Muscle layer of duodenum (tissue), 2 donors: ENCODE results near the gene DAZAP2.
"Not testable (repeated sequence)": the region's sequence is repeated elsewhere in the genome, so short reads cannot be mapped to it uniquely, and the experiment has no call there.

Experiments
- H3K27ac ChIP-seq: one replicate; pipeline ENCODE4 v1.7.0; 2013; ENCODE audit warnings: mild to moderate bottlenecking, low read length
- H3K27me3 ChIP-seq: one replicate; pipeline ENCODE4 v1.7.0; 2013; ENCODE audit warnings: low read depth, mild to moderate bottlenecking, control low read depth, low read length
- H3K36me3 ChIP-seq, 2 donors: one replicate each; pipeline ENCODE4 v1.7.0; 2013; ENCODE audit warnings: low read length in 2 of 2, control low read depth in 1 of 2, mild to moderate bottlenecking in 1 of 2; ENCODE audit not compliant: insufficient read depth in 2 of 2, control insufficient read depth in 1 of 2
- H3K4me1 ChIP-seq, 2 donors: one replicate each; pipeline ENCODE4 v1.7.0; 2013; ENCODE audit warnings: low read length in 2 of 2, mild to moderate bottlenecking in 2 of 2, control low read depth in 1 of 2, moderate library complexity in 1 of 2; ENCODE audit not compliant: insufficient read depth in 2 of 2, control insufficient read depth in 1 of 2
- H3K4me3 ChIP-seq, 2 donors: one replicate each; pipeline ENCODE4 v1.7.0; 2013; ENCODE audit warnings: low read length in 2 of 2, low read depth in 1 of 2, mild to moderate bottlenecking in 1 of 2
- H3K9me3 ChIP-seq, 2 donors: one replicate each; pipeline ENCODE4 v1.7.0; 2013; ENCODE audit warnings: low read length in 2 of 2, control low read depth in 1 of 2, mild to moderate bottlenecking in 1 of 2; ENCODE audit not compliant: control insufficient read depth in 1 of 2
- donor health status: healthy.

The DAZAP2 gene

GRCh38 chr12:51262758-51263177, 24.1 kb downstream of the DAZAP2 start:
- no peak overlapping the region for H3K27ac ChIP-seq
- no peaks in the 10 kb centered on the region for H3K4me1 ChIP-seq
- H3K9me3 ChIP-seq, result no peaks in the 10 kb centered on the region
- no peaks in the 10 kb centered on the region for H3K36me3 ChIP-seq
- no peak overlapping the region for H3K4me3 ChIP-seq
- no peaks in the 10 kb centered on the region for H3K27me3 ChIP-seq

GRCh38 chr12:51263341-51263740, 24.7 kb downstream of the DAZAP2 start:
- Histone ChIP-seq H3K9me3 (no peaks in the 10 kb centered on the region), H3K36me3 (no peaks in the 10 kb centered on the region), H3K4me3 (no peak overlapping the region), H3K27ac (no peak overlapping the region), H3K4me1 (no peaks in the 10 kb centered on the region), H3K27me3 (no peaks in the 10 kb centered on the region)

- H3K4me3 ChIP-seq, result no peak overlapping the region
- no peak overlapping the region for H3K27ac ChIP-seq
- no peaks in the 10 kb centered on the region for H3K4me1 ChIP-seq
- no peaks in the 10 kb centered on the region for H3K9me3 ChIP-seq
- no peaks in the 10 kb centered on the region for H3K27me3 ChIP-seq
- no peaks in the 10 kb centered on the region for H3K36me3 ChIP-seq
These were observed 25.7 kb downstream of the DAZAP2 start for GRCh38 chr12:51264297-51264696.

- no peaks in the 10 kb centered on the region for H3K4me1 ChIP-seq
- no peak overlapping the region for H3K4me3 ChIP-seq
- H3K27ac ChIP-seq, result no peak overlapping the region
- H3K36me3 ChIP-seq, result no peaks in the 10 kb centered on the region
- H3K27me3 ChIP-seq, result no peaks in the 10 kb centered on the region
- no peaks in the 10 kb centered on the region for H3K9me3 ChIP-seq
These were observed 26.4 kb downstream of the DAZAP2 start for GRCh38 chr12:51265024-51265423.

GRCh38 chr12:51269174-51270066, 30.8 kb downstream of the DAZAP2 start:
- H3K4me3 ChIP-seq, result peak overlapping the region; percentile 59 to 82
- H3K9me3 ChIP-seq, result no peaks in the 10 kb centered on the region
- no peaks in the 10 kb centered on the region for H3K4me1 ChIP-seq
- peak overlapping the region; percentile 70 for H3K27ac ChIP-seq
- no peaks in the 10 kb centered on the region for H3K27me3 ChIP-seq
- no peaks in the 10 kb centered on the region for H3K36me3 ChIP-seq

- Histone ChIP-seq H3K27ac (peak within 1 kb of the TSS; percentile 72), H3K4me1 (no peaks in the 10 kb centered on the region), H3K27me3 (no peaks in the 10 kb centered on the region), H3K36me3 (no peaks in the 10 kb centered on the region), H3K4me3 (peak within 1 kb of the TSS; percentile 70 to 82), H3K9me3 (no peaks in the 10 kb centered on the region)
These were observed 31.7 kb downstream of the DAZAP2 start, which contains the start of gene SMAGP for GRCh38 chr12:51270067-51270950. TSS of gene SMAGP (minus strand) at chr12:51270415. CDS start at chr12:51269278, 1,137 bp downstream.

GRCh38 chr12:51270951-51271518, 32.4 kb downstream of the DAZAP2 start:
- H3K4me1 ChIP-seq, result no peaks in the 10 kb centered on the region
- peak overlapping the region; percentile 70 to 82 for H3K4me3 ChIP-seq
- H3K27ac ChIP-seq, result peak overlapping the region; percentile 72
- H3K36me3 ChIP-seq, result no peaks in the 10 kb centered on the region
- no peaks in the 10 kb centered on the region for H3K27me3 ChIP-seq
- no peaks in the 10 kb centered on the region for H3K9me3 ChIP-seq

GRCh38 chr12:51272810-51273209, 34.2 kb downstream of the DAZAP2 start:
- H3K4me3 ChIP-seq, H3K27me3 ChIP-seq, H3K27ac ChIP-seq, H3K4me1 ChIP-seq, H3K9me3 ChIP-seq, H3K36me3 ChIP-seq: not testable (repeated sequence)

GRCh38 chr12:51275088-51275487, 36.5 kb downstream of the DAZAP2 start:
- no peaks in the 10 kb centered on the region for H3K4me1 ChIP-seq
- H3K9me3 ChIP-seq, result no peaks in the 10 kb centered on the region
- H3K27me3 ChIP-seq, result no peaks in the 10 kb centered on the region
- H3K4me3 ChIP-seq, result no peak overlapping the region
- no peaks in the 10 kb centered on the region for H3K36me3 ChIP-seq
- no peak overlapping the region for H3K27ac ChIP-seq

- Histone ChIP-seq H3K4me1 (no peaks in the 10 kb centered on the region), H3K4me3 (no peak overlapping the region), H3K9me3 (no peaks in the 10 kb centered on the region), H3K27ac (no peak overlapping the region), H3K36me3 (no peaks in the 10 kb centered on the region), H3K27me3 (no peaks in the 10 kb centered on the region)
These were observed 42.7 kb downstream of the DAZAP2 start for GRCh38 chr12:51281202-51281924.
